Activated CD8-positive, alpha-beta memory T cell treated with anti-CD3 and anti-CD28 coated beads for 1 hour (primary cell): ENCODE measurements around the gene OR2L8.
A peak's percentile ranks its signal among the peaks of the same experiment; 100 is the strongest.

Source experiments
- DNase-seq, 2 donors: peaks; one replicate each; pipeline ENCODE4 v3.0.0-alpha.2; 2020; ENCODE audit warnings: low read depth in 1 of 2; ENCODE audit errors: extremely low read depth in 1 of 2

Gene OR2L8, protein sequence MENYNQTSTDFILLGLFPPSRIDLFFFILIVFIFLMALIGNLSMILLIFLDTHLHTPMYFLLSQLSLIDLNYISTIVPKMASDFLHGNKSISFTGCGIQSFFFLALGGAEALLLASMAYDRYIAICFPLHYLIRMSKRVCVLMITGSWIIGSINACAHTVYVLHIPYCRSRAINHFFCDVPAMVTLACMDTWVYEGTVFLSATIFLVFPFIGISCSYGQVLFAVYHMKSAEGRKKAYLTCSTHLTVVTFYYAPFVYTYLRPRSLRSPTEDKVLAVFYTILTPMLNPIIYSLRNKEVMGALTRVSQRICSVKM

DNA sequence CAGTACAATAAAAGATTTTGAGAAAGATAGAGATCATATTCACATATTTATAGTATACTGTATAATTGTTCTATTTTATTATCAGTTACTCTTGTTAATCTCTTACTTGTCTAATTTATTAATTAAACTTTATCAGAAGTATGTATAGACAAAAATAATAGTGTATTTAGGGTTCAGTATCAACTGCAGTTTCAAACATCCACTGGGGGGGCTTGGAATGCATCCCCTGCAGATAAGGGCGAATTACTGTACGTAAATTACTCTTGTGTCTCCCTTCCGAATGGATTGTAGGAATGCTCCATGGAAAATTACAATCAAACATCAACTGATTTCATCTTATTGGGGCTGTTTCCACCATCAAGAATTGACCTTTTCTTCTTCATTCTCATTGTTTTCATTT lies at the start of gene OR2L8:
Gene OR2L8 (plus strand): TSS at position 301 of the 400 bp plus-strand sequence. CDS start 0 bp downstream, at position 301.
- DNase-seq = no peak

DNA sequence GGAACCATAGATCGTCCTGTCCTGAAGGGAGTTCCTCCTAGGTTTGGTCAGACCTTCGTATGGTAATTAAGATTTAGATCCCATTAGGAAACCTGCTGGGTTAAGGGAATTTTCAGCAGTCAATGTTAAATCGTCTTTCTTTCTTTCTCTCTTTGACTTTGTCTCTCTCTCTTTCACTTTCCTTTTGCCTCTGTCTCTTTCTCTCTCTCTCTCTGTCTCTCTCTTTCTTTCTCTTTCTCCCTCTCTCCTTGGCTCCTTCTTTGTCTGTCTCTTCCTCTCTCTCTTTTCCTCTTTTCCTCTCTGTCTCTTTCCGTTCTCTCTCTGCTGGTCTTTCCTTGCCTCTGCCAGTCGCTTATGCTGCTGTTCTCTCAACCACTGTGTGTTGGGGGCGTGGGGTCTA lies 44.5 kb upstream of the OR2L8 start:
- no peak for DNase-seq

DNA sequence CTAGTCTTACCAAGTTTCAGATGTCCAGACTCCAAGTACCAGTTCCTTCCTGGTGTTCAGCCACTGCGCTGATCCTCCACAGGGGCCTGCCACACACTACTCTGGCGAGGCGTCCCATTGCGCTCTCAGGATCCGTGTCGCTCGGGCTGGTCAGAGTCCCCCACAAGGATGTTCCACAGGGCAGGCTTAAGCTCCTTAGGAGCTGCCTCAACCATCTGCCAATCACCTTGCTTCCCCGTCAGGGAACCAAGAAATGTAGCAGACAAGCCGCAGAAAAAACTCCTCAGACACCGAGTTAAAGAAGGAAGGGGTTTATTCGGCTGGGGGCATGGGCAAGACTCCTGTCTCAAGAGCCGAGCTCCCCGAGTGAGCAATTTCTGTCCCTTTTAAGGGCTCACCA lies 43.5 kb upstream of the OR2L8 start:
- no peak for DNase-seq

DNA sequence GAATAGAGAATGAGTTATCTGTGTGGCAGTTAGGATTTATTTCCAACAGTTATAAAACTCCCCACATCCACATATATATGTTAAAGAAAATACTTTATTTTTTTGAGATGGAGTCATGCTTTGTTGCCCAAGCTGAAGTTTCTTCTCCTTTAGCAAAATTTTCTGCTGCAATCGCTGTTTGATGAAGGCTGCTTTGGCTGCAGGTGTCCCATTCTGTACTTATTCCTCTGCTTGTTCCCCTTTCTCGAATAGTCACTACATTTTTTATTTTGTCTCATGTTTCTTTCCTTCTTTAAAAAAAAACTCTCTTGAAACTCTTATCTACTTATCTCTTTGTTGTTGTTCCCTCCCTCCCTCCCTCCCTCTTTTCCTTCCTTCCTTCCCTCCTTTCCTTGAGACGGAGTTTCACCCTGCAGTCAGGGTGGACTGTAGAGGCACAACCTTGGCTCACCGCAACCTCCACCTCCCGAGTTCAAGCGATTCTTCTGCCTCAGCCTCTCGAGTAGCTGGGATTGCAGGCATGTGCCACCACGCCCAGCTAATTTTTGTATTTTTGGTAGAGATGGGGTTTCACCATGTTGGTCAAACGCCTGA lies 42.7 kb upstream of the OR2L8 start:
- DNase-seq = no peak

DNA sequence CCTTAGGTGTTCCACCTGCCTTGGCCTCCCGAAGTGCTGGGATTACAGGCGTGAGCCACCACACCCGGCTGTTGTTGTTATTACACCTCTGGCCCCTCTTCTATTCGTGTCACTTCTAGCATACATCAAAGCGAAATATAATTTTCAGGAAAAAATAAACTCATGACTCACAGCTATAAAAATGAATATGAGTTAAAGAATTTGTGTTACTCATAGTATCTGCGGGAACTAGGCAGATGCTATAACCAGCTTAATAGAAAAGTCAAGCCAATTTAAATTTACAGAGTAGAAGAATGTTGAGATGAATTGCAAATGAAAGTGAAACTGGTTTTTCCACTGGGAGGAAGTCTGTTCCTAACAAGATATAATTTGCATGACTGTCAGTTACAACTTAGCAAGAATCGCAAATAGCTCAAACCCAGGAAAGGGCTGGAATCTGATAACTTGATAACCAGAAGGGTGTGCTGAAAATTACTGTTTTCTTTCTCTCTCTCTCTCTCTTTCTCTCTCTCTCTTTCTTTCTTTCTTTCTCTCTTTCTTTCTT lies 42.1 kb upstream of the OR2L8 start:
- DNase-seq = no peak

DNA sequence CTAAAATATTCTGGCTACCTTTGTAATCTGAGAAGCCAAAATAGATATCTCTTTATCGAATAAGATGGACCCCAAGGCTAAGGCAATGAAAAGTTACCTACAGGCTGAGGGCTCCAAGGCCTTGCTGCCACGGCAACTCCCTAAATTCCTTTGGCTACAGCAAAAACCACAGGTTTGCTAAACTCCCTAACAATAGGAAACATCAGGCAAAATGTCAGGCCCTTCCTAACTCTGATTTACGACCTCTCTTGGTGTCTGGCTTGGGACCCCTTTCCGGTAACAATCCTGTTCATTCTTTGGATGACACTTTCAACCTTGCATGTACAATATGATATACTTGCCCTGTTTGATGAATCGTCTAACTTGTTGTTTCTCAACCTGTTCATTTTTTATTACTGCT lies 39.9 kb upstream of the OR2L8 start:
- DNase-seq = no peak

DNA sequence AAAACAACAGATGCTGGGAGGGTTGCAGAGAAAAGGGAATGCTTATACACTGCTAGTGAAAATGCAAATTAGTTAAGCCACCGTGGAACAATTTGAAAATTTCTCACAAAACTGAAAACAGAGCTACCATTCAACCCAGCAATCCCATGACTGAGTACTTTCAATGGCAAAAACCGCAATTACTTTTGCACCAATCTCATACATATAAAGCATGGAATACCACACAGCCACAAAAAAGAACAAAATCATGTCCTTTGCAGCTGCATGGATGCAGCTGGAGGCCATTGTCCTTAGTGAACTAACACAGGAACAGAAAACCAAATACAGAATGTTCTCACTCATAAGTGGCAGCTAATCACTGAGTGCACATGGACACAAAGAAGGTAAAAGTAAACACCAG lies 34.9 kb upstream of the OR2L8 start:
- DNase-seq = no peak

DNA sequence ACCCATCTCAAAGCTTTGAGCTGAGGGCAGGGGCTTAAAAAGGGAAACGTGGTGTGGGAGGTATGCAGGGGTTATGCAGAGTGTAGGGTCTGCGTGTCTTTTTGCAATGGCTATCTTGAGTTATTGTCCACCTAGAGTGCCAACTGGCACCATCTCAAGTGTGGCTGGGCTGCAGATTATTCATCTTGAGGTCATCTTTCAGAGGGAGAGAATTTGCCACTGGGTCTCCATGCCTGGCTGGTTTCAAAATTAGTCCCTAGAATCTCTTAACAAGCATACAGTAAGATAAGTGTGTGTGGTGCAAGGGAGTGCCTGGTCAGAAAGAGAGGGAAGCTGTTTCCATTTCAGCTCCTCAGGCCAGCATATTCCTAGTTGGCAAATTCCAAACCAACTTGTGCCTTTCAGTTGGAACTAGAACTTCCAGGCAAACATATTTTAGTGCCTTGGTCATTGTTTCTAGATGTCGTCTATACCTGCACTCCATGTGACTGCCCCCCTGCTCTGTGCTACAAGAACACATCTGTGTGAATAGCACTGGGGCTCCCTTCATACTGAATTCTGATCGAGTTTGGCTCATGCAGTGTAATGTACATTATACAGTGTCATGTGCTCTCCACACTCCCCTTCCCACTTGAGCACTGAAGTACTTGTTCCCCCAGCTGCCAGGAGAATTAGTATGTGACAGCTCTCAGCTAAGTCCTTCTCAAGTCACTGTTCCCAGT lies 33.6 kb upstream of the OR2L8 start:
- DNase-seq = no peak

DNA sequence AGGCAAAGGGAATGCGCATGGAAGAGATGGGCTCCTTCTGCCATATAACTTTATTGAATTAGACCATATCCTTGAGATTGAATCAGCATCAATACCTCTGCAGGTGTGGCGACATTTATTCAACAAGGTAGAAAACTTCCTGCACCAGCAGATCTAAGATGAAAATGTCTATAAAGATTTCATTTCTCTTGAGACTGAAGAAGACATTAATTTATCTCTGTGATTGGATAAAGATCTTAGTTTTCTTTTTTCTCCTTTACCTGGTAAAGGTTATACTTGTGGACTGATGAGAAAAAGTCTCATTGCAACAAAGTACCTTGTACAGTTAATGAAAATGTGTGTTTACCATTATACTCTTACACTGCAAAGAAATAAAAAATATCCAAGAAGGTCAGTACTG lies 28.7 kb upstream of the OR2L8 start, which contains the start of gene OR2T8:
Gene OR2T8 (plus strand): TSS at position 301 of the 400 bp plus-strand sequence. CDS start 766 bp downstream, outside the sequence.
- DNase-seq = no peak

DNA sequence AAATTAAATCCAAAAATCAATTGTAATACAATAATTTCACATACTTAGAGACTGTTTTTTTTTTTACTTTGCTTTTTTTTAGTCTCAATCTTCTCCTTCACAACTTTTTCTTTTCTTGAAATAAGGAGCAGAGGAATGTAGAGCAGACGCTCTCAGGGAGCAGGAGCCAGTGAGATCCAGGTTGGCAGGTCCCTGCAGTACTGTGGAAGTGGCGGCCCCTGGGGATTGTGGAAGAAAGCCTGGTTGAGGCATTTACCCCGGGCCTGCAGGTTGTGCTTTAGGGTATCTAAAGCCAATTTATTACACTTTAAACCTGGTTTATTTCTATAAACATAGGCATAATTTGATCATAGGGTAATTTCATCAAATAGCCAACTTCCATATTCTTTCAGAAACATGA lies 24.7 kb upstream of the OR2L8 start:
- DNase-seq = no peak

DNA sequence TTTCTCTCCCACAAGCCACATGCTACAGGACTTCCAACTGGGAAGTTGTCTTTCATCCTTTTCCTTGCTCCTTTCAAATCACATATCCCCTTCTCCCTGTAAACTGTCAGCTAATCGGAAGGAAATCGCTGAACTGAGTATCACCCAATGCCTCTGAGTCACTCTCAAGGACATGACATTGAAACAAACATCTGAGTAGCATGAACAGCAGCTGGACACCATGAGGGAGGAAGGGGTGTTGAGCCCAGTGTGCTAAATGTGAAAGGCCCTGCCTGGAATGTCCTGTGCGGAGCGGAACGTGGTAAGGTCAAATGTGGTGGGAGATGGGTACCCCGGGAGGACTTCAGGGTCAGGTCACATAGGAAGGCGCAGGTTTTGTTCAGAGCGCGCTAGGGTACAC lies 23.8 kb upstream of the OR2L8 start, which contains the start of gene OR2AJ1:
Gene OR2AJ1 (plus strand): TSS at position 22 of the 400 bp plus-strand sequence. CDS start 8,880 bp downstream, outside the sequence.
- no peak for DNase-seq

DNA sequence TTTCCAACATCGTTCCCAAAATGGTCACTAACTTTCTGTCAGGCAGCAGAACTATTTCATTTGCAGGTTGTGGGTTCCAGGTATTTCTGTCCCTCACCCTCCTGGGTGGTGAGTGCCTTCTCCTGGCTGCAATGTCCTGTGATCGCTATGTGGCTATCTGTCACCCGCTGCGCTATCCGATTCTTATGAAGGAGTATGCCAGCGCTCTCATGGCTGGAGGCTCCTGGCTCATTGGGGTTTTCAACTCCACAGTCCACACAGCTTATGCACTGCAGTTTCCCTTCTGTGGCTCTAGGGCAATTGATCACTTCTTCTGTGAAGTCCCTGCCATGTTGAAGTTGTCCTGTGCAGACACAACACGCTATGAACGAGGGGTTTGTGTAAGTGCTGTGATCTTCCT lies 14.7 kb upstream of the OR2L8 start:
- DNase-seq = no peak

DNA sequence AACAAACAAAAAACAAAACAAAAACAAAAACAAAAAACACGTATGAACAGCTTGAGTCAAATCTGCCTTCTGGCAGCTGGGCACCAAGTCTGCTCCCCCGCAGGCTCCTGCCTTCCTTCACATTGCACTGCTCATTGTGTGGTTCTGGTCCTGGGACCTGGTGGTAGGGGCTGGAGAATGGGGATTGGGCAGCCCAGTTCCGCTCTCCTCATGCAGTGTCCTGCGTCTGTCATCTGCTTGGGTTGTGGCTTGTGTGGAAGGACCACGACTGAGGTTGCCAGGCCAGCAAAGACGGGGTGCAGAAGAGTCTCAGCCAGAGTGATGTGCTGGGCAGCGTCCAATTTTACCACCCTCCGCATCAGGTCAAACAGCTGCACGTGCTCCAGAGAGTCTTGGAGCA lies 12.9 kb upstream of the OR2L8 start:
- no peak for DNase-seq

DNA sequence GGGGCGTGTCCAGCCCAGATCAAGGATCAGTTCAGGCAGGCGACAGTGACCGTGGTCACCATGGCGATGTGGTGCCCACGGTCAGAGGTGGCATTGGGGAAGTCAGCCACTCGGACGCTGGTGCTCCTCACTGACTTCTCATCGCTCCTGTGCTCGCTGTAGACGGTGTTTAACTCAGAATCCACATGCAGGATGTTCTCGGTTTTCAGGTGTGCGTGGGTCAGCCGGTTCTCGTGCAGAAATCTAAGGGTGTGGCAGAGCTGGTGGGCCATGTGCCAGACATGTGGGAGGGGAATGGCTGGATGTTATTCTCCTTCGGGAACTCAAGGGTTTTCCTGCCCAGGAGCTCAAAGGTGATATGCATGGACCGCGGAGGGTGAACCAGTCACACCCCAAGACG lies 12.2 kb upstream of the OR2L8 start:
- DNase-seq = no peak

DNA sequence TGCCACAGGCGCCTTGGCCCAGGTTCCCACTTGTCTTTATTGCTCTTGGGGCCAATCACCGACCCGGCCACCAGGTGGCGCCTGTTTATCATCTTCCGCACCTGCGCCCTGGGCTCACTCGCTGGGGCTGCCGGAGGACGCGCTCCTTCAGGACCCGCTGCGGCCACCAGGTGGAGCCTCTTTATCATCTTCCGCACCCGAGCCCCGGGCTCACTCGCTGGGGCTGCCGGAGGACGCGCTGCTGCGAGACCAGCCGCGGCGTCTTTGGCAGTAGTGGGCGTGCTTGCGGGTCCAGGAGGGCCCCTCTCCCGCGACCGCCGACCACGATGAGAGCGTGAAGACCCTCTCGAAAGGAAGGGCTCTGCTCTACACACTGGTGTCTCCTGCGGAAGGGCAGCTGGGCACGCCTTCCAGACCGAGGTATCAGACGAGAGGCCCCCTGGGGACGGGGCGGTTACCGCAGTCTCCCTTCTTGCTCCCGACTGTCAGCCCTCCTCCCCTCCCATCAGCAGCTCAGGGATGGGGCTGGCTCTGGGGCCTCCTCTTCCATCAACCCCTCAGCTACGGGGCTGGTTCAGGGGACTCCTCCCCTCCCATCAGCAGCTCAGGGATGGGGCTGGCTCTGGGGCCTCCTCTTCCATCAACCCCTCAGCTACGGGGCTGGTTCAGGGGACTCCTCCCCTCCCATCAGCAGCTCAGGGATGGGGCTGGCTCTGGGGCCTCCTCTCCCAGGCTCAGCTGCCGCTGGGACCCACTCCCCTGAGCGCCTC lies 11.5 kb upstream of the OR2L8 start:
- peak; percentile 64 to 65 for DNase-seq

DNA sequence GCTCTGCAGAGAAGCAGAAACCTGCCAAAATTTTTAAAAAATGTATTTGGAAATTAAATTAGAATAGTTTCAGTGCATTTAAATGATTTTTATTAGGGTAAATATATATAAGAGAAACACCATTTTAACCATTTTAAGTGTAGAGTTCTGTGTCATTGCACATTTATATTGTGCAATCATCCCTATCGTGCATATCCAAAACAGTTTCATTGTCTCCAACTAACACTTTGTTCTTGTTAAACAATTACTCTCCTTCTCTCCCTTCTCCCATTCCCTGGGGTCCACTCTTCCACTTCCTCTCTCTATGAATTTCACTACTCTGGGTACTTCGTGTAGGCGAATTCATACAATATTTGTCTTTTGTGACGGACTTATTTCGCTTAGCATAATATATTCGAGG lies 6.0 kb upstream of the OR2L8 start:
- no peak for DNase-seq

DNA sequence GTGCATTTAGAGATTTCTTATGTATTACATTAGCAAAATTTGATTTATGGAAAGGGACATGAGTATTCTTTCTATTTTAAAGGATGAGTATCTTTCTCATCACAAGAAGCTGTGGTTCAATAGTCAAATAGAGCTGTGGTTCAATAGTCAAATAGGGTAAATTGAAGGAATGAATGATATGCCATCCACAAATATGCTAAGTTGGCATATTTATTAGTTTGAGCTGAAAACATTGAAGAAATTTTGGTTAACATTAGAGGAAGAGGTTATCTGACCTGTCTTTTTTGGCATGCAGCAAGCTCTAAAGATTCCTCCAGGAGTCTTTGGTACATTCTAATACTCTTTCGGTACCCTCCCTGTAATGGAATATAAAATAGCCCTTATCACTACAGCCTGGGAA lies 4.8 kb downstream of the OR2L8 start:
- DNase-seq = no peak

DNA sequence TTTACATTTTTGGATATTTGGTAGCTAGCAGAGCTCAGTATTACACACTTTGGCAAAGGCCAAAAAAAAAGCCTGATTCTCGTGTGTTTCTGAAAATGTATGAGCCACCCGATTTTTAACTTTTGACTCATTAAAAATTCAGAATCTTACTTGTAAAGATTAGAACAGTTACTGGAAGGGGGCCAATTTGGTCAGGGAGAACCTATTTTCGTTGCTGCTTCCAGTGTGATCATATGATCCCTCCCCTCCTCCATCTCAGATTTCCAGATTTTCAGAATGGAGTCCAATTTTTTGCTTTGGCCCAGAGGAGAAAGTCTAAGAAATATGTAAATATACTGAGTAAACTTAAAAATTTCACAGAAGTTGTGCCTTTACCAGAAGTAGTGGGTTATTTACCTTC lies 13.1 kb downstream of the OR2L8 start:
- no peak for DNase-seq

DNA sequence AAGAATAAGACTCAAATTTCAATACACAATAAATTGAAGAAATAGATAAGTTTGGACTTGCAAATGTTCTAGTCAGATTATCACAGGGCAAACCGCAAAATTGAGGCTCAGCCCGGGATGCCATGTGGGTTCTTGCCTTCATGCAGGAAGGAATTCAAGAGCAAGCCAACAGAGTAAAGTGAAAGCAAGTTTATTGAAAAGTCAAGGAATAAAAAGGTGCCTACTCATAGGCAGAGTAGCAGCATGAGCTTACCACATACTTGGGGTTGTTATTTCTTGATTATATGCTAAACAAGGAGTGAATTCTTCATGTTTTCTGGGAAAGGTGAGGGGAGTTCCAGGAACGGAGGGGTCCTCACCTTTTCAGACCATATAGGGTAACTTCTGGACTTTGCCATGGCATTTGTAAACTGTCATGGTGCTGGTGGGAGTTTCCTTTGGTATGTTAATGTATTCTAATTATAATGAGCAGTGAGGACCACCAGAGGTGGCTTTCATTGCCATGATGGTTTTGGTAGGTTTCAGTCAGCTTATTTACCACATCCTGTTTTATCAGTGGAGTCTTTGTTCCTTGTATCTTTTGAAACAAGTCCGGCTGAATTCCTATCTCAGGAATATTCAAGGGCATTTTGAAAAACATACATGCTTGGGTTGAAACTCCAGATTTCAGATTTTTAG lies 14.4 kb downstream of the OR2L8 start:
- DNase-seq = no peak

DNA sequence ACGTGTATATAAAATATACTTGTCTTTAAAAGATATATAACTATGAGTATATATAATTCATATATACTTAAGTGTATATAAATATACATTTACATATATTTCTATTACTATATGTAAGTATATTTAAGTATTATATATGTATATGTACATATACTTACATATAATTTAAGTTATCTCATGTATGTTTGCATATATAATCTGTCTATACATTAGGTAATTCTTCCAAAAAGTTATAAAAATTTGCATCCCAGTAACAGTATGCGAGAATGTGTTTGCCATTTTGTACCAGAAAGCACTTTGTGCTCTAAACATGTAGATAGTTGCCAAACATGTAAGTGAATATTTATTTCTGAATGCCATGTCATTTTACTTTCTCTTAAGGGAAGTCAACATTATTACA lies 16.3 kb downstream of the OR2L8 start, which contains the start of gene OR2AK2:
Gene OR2AK2 (plus strand): TSS at position 301 of the 400 bp plus-strand sequence. CDS start 144 bp downstream, outside the sequence.
- DNase-seq = no peak
